ENCODE measurements around the gene ZNF500. TPM values are rescaled to one million over a fixed set of nuclear protein-coding genes. Genes with fewer than 3 reads are reported as not detected.

ZNF500 gene
- total and polyA plus RNA-seq, 2 experiments from 2014 or later, result 5.8 to 15.3 TPM

DNA sequence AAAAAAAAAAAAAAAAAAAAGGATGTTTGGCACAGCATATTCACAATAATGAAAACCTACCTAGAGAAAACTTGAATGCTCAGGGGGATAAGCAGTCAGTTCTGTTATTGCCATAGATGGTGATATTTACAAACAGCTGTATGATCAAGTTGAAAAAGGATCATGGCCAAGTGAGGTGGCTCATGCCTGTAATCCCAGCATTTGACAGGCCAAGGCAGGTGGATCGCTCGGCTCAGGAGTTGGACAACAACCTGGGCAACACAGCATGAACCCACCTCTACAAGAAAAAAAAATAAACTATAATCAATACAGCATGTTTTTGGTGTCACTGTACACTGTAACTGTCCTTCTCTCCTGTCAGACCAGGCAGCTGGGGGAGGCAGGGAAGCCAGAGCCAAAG lies 52.0 kb downstream of the ZNF500 start:
- Mint-ChIP-seq H3K4me3 (no peak overlapping the region), H3K9me3 (no peaks in the 10 kb centered on the region), H3K27me3 (ENCODE audit: insufficient read depth, low read depth, poor library complexity) (peaks cover 3% of the 10 kb centered on the region), H3K4me1 (peaks cover 42% of the 10 kb centered on the region), H3K27ac (no peak overlapping the region), H3K36me3 (ENCODE audit: low read depth) (peaks cover 54% of the 10 kb centered on the region)
- Histone ChIP-seq H3K4me1 (ENCODE audit: insufficient read depth) (peaks cover 26% of the 10 kb centered on the region), H3K27me3 (ENCODE audit: insufficient read depth) (no peaks in the 10 kb centered on the region), H3K27ac (ENCODE audit: low read depth) (peak overlapping the region; percentile 71), H3K36me3 (ENCODE audit: insufficient read depth) (no peaks in the 10 kb centered on the region; the same call in 1 of the 2 replicates), H3K4me2 (no peak overlapping the region), H3K9me2 (ENCODE audit: insufficient read depth) (no peaks in the 10 kb centered on the region), H3F3A (replicated peaks; ENCODE audit: low read depth) (peaks cover 9% of the 10 kb centered on the region), H4K20me1 (replicated peaks; ENCODE audit: insufficient read depth) (0 out of 2 replicates have a peak, but pooled peaks cover 8% of the 10 kb centered on the region), H2AFZ (no peak overlapping the region), H3K4me3 (no peak overlapping the region), H3K79me2 (replicated peaks; ENCODE audit: insufficient read depth) (peaks cover 24% of the 10 kb centered on the region)
- no peak for TF ChIP-seq EZH2 (IDR thresholded peaks at IDR 0.05; ENCODE audit: low read depth, unreplicated experiment)
- TF ChIP-seq JUNB (IDR thresholded peaks at IDR 0.05; ENCODE audit: unreplicated experiment), result no peak
- TF ChIP-seq, protein P1, sequence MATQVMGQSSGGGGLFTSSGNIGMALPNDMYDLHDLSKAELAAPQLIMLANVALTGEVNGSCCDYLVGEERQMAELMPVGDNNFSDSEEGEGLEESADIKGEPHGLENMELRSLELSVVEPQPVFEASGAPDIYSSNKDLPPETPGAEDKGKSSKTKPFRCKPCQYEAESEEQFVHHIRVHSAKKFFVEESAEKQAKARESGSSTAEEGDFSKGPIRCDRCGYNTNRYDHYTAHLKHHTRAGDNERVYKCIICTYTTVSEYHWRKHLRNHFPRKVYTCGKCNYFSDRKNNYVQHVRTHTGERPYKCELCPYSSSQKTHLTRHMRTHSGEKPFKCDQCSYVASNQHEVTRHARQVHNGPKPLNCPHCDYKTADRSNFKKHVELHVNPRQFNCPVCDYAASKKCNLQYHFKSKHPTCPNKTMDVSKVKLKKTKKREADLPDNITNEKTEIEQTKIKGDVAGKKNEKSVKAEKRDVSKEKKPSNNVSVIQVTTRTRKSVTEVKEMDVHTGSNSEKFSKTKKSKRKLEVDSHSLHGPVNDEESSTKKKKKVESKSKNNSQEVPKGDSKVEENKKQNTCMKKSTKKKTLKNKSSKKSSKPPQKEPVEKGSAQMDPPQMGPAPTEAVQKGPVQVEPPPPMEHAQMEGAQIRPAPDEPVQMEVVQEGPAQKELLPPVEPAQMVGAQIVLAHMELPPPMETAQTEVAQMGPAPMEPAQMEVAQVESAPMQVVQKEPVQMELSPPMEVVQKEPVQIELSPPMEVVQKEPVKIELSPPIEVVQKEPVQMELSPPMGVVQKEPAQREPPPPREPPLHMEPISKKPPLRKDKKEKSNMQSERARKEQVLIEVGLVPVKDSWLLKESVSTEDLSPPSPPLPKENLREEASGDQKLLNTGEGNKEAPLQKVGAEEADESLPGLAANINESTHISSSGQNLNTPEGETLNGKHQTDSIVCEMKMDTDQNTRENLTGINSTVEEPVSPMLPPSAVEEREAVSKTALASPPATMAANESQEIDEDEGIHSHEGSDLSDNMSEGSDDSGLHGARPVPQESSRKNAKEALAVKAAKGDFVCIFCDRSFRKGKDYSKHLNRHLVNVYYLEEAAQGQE (IDR thresholded peaks at IDR 0.05; ENCODE audit: unreplicated experiment), result no peak
- TF ChIP-seq EZH2phosphoT487 (IDR thresholded peaks at IDR 0.05; ENCODE audit: unreplicated experiment), result no peak
- no peak for TF ChIP-seq POLR2AphosphoS5 (IDR thresholded peaks at IDR 0.05; ENCODE audit: low read depth)
- TF ChIP-seq, protein P2, sequence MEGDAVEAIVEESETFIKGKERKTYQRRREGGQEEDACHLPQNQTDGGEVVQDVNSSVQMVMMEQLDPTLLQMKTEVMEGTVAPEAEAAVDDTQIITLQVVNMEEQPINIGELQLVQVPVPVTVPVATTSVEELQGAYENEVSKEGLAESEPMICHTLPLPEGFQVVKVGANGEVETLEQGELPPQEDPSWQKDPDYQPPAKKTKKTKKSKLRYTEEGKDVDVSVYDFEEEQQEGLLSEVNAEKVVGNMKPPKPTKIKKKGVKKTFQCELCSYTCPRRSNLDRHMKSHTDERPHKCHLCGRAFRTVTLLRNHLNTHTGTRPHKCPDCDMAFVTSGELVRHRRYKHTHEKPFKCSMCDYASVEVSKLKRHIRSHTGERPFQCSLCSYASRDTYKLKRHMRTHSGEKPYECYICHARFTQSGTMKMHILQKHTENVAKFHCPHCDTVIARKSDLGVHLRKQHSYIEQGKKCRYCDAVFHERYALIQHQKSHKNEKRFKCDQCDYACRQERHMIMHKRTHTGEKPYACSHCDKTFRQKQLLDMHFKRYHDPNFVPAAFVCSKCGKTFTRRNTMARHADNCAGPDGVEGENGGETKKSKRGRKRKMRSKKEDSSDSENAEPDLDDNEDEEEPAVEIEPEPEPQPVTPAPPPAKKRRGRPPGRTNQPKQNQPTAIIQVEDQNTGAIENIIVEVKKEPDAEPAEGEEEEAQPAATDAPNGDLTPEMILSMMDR (conservative IDR thresholded peaks at IDR 0.05; ENCODE audit: low read depth in 2 of 2), result no peak
- TF ChIP-seq, protein P3, sequence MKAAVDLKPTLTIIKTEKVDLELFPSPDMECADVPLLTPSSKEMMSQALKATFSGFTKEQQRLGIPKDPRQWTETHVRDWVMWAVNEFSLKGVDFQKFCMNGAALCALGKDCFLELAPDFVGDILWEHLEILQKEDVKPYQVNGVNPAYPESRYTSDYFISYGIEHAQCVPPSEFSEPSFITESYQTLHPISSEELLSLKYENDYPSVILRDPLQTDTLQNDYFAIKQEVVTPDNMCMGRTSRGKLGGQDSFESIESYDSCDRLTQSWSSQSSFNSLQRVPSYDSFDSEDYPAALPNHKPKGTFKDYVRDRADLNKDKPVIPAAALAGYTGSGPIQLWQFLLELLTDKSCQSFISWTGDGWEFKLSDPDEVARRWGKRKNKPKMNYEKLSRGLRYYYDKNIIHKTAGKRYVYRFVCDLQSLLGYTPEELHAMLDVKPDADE (IDR thresholded peaks at IDR 0.05), result no peak
- TF ChIP-seq NANOG (IDR thresholded peaks at IDR 0.05; ENCODE audit: borderline replicate concordance), result no peak
- TF ChIP-seq, protein P4, sequence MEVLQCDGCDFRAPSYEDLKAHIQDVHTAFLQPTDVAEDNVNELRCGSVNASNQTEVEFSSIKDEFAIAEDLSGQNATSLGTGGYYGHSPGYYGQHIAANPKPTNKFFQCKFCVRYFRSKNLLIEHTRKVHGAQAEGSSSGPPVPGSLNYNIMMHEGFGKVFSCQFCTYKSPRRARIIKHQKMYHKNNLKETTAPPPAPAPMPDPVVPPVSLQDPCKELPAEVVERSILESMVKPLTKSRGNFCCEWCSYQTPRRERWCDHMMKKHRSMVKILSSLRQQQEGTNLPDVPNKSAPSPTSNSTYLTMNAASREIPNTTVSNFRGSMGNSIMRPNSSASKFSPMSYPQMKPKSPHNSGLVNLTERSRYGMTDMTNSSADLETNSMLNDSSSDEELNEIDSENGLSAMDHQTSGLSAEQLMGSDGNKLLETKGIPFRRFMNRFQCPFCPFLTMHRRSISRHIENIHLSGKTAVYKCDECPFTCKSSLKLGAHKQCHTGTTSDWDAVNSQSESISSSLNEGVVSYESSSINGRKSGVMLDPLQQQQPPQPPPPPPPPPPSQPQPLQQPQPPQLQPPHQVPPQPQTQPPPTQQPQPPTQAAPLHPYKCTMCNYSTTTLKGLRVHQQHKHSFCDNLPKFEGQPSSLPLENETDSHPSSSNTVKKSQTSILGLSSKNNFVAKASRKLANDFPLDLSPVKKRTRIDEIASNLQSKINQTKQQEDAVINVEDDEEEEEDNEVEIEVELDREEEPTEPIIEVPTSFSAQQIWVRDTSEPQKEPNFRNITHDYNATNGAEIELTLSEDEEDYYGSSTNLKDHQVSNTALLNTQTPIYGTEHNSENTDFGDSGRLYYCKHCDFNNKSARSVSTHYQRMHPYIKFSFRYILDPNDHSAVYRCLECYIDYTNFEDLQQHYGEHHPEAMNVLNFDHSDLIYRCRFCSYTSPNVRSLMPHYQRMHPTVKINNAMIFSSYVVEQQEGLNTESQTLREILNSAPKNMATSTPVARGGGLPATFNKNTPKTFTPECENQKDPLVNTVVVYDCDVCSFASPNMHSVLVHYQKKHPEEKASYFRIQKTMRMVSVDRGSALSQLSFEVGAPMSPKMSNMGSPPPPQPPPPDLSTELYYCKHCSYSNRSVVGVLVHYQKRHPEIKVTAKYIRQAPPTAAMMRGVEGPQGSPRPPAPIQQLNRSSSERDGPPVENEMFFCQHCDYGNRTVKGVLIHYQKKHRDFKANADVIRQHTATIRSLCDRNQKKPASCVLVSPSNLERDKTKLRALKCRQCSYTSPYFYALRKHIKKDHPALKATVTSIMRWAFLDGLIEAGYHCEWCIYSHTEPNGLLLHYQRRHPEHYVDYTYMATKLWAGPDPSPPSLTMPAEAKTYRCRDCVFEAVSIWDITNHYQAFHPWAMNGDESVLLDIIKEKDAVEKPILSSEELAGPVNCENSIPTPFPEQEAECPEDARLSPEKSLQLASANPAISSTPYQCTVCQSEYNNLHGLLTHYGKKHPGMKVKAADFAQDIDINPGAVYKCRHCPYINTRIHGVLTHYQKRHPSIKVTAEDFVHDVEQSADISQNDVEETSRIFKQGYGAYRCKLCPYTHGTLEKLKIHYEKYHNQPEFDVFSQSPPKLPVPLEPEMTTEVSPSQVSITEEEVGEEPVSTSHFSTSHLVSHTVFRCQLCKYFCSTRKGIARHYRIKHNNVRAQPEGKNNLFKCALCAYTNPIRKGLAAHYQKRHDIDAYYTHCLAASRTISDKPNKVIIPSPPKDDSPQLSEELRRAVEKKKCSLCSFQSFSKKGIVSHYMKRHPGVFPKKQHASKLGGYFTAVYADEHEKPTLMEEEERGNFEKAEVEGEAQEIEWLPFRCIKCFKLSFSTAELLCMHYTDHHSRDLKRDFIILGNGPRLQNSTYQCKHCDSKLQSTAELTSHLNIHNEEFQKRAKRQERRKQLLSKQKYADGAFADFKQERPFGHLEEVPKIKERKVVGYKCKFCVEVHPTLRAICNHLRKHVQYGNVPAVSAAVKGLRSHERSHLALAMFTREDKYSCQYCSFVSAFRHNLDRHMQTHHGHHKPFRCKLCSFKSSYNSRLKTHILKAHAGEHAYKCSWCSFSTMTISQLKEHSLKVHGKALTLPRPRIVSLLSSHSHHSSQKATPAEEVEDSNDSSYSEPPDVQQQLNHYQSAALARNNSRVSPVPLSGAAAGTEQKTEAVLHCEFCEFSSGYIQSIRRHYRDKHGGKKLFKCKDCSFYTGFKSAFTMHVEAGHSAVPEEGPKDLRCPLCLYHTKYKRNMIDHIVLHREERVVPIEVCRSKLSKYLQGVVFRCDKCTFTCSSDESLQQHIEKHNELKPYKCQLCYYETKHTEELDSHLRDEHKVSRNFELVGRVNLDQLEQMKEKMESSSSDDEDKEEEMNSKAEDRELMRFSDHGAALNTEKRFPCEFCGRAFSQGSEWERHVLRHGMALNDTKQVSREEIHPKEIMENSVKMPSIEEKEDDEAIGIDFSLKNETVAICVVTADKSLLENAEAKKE (CRISPR knock-in tag; IDR thresholded peaks at IDR 0.05), result no peak
- no peak for TF ChIP-seq ZNF331 (CRISPR knock-in tag; IDR thresholded peaks at IDR 0.05; ENCODE audit: low read depth)
- no peak for TF ChIP-seq STAT1 (IDR thresholded peaks at IDR 0.05; ENCODE audit: unreplicated experiment)
- no peak for TF ChIP-seq ZNF114 (CRISPR knock-in tag; IDR thresholded peaks at IDR 0.05)
- no peak for TF ChIP-seq CREB1 (CRISPR knock-in tag; IDR thresholded peaks at IDR 0.05; ENCODE audit: low read depth)
- ATAC-seq (no peak), DNase-seq (ENCODE audit: low spot score) (no peak)

All from GM23338 (cell line).